Activated T-helper 9 cell treated with anti-CD3 and anti-CD28 coated beads, Interleukin-2, amount 50 U/mL, for 16 hours (primary cell): ENCODE measurements around the gene CFAP47.
"Not testable (repeated sequence)": the region's sequence is repeated elsewhere in the genome, so short reads cannot be mapped to it uniquely, and the experiment has no call there.

Experiments
- DNase-seq: peaks from one replicate; pipeline ENCODE4 v3.0.0-alpha.2; 2020; ENCODE audit warnings: low read depth

Gene CFAP47

DNA sequence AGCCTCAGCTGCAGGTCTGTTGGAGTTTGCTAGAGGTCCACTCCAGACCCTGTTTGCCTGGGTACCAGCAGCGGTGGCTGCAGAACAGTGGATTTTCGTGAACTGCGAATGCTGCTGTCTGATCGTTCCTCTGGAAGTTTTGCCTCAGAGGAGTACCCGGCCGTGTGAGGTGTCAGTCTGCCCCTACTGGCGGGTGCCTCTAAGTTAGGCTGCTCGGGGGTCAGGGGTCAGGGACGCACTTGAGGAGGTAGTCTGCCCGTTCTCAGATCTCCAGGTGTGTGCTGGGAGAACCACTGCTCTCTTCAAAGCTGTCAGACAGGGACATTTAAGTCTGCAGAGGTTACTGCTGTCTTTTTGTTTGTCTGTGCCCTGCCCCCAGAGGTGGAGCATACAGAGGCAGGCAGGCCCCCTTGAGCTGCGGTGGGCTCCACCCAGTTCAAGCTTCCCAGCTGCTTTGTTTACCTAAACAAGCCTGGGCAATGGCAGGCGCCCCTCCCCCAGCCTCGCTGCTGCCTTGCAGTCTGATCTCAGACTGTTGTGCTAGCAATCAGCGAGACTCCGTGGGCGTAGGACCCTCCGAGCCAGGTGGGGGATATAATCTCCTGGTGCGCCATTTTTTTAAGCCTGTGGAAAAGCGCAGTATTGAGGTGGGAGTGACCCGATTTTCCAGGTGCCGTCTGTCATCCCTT, 315.4 kb downstream of the CFAP47 start:
- not testable (repeated sequence) for DNase-seq

DNA sequence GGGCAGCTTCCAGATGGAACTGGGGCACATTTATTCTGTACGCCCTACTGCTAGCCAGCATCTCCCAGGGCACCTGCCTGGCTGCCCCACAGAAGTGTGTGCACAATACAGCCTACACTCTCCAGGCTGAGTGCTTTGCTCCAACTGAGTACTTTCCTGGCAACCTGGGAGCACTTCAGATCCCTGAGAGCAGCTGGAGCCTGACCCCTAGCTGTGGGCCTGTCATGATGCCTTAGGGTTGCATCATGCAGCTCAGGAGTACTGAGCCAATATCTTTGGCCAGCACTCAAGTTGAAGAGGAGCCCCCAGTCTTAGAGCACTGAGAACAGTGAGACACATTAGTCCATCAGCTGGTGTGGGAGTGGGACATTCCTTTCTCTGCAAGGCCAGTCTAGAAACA, 321.9 kb downstream of the CFAP47 start:
- no peak for DNase-seq

DNA sequence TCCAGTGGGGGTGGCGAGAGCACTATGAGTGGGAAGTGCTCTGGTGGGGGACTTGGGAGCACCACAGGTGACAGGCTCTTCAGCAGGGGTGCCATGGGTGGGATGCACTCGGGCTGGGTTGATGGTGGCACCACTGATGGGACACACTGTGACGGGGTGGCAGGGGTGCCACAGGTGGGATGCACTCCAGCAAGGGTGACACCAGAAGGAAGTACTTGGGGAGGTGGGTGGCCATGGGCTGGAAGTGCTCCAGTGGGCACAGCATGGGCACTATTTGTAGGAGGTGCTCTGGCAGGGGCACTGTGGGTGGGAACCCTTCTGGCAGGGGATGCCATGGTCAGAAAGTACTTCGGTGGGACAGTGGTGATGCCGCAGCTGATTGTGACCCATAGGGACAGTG, 346.6 kb downstream of the CFAP47 start:
- DNase-seq = no peak

DNA sequence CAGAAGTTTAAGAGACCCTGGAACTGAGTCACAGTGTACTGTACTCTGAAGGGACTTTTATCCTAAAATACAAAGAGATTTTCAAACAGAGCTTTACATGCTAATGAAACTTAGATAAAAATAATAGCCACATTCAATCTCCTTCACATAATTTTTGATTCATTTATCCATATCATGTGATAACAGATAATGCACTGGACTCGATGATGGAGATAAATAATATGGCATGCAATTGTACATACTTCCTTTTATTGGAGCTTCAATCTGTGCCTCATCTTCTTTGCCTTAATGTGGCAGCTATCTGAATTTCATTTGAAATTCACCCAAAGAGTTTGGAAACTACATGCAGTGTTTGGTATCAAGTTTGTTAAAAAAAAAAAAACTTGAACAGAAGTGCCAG, 390.6 kb downstream of the CFAP47 start:
- DNase-seq = no peak

DNA sequence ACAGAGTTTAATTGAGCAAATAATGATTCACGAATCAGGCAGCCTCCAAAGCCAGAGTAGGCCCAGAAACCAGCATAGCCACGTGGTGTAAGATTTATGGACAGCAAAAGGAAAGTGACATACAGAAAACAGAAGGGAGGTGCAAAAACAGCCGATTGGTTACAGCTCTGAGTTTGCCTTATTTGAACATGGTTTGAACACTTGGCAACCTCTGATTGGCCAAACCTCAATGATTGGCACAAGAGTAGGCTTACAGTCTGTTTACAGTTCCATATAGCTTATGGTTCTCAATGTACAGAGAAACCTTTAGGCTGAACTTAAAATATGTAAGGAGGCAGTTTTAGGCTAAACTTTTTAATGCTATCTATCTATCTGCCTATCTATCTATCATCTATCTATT, 394.8 kb downstream of the CFAP47 start:
- DNase-seq = no peak

DNA sequence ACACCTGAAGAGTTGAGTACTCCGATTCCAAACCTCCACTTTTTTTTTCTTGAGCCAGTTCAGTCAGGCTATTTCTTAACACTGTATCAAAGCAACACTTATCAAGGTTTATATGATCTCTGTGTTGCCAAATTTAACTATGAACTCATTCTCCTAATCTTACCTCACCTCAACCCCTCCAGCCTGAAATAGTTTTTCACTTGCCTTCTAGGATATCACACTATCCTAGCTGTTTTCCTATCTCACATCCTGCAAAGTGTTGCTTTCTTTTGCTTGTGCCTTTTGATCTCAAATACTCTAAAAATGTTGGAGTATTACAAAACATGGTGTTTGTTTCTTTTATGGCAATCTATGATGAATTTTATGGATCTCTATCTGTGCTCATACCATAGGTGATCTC, 415.0 kb downstream of the CFAP47 start:
- no peak for DNase-seq

DNA sequence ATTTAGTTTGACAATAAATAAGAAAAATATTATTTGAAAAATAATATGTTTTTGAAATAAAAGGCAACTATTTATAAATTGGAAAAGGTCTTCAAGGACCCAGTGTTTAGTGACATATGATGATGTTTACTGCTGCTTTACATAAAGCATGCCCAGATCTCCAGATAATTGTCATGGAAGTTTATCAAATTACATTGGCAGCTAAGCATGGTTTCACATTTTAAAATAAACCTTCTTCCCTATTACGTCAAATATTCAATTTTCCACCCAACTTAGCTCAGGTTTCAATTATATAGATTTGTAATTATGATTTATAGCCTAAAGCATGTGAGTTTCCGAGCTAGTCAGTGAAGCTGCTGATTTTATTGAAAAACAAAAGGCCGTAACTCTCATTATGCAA, 417.2 kb downstream of the CFAP47 start:
- DNase-seq = no peak

DNA sequence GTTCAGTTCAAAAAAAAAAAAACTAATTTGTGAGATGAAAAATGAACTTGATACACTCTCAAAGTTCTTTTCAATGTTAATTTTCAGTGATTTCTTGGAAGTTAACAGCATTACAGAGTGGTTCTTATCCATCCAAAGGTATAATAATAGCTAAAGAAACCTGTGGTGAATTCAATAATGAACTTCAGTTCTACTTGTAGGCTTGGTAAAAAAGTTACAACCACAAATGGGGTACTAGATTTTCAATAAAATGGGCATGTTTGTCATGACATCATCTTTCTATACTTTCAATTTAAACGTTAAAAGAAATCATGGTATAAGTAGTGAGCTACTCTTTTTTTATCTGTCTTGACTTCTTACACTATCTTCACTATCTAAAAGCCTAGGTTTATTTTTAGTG, 424.8 kb downstream of the CFAP47 start:
- no peak for DNase-seq

DNA sequence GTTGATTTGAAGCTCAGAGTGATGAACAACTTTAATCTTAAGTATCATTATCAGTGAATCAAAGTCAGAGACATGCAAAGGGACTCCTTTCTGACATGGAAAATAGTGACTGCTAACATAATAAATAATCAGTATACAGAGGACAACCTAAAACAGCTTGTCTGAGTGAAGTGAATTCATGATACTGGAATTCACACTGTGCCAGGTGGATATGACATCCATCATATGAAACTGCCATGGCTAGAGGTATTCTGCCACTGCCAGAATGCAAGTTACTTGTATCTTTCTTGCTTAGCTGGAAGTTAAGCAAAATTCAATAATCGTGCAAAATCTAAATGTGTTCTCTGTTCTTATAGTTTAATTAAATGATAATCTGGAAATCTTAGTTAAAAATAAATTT, 429.0 kb downstream of the CFAP47 start:
- no peak for DNase-seq

DNA sequence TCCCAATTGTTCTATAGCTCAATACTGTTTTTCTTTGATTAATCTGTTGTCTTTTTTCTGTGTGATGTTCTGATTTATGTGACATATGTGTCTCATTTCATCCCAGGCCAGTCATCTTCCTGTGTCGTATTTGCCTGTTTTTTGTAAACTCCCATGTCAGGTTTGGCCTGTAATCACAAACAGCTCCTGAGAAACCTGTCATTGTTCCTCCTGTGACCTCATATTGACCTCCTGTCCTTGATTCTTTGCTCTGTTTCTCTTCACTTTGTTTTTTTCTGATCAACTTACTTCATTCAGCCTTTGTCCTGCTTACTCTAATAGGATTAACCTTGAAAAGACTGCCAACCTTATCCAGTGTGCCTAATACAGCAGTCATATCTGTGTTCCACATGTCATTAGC, 438.3 kb downstream of the CFAP47 start:
- DNase-seq = no peak

DNA sequence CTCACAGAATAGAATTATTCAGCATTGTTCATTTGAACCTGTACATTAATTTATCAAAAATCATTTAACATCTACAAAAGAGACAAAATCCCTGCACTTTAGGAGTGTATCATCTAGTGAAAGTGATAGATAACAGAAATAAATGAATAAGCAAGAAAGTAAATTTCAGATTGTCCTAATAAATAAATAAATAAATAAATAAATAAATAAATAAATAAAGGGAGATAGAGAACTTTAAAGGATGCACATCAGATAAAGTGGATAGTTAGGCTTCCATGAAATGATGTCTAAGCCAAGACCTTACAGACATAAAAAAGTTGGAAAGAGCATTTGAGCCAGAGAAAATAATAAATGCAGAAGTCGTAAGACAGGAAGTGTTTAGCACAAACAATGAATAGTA, 444.7 kb downstream of the CFAP47 start:
- no peak for DNase-seq

DNA sequence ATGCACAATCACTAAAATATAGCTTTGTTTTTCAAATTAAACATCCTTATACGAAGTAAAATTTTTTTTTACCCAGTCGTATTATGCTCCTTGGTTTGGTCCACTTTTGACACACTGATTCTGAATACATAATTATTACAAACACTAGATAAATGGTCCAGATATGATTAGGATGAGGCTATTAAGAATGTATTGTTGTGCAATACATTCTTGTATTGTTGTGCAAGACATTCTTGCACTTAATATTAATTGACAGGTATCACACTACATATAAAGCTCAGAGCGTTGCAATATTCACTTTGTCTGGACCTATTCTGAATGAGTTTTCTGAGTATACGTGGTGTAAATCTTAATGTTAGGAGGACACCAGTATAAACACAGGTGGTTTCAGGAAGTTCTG, 464.0 kb downstream of the CFAP47 start:
- DNase-seq = no peak

DNA sequence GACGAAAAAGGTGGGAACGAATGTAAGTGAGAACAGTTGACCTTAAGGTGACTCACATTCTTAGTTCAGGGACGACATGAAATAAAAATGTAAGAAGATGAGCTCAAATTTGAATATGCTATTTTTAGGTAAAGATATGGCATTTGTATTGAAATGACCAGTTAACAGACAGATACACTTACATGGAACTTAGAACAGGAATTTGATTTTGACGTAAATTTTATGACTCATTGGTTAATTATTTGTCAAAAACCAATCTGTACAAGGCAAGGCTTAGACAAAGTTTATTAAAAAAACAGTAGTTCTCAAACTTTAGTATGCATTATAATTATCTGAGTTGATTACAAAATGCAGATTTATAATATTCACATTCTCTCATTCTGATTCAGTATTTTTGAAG, 469.4 kb downstream of the CFAP47 start:
- DNase-seq = no peak

DNA sequence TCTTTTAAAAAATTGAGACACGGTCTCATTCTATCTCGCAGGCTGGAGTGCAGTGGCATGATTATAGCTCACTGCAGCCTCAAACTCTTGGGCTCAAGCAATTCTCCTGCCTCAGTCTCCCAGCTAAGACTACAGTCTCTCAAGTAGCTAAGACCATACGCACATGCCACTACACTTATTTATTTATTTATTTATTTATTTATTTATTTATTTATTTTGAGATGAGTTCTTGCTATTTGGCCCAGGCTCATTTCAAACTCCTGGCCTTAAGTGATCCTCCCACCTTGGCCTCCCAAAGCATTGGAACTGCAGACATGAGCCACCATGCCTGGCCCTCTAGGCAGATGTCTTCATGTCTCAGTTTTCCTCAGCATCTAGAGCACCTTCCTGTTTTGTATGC, 482.2 kb downstream of the CFAP47 start:
- no peak for DNase-seq

DNA sequence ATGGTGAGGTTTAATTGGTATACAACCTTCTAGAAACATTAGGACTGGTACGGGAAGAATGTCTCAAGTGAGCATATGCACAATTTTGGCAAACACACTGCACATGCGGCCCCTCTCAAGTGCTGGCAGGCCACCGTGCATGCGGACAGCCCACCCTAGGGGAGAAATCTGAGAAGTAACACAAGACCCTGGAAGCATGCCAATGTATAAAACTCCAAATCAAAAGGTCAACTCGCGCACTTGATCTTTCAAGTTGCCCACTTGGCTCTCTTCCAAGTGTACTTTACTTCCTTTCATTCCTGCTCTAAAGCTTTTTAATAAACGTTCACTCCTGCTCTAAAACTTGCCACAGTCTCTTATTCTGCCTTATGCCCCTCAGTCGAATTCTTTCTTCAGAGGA, 488.3 kb downstream of the CFAP47 start:
- DNase-seq = no peak

DNA sequence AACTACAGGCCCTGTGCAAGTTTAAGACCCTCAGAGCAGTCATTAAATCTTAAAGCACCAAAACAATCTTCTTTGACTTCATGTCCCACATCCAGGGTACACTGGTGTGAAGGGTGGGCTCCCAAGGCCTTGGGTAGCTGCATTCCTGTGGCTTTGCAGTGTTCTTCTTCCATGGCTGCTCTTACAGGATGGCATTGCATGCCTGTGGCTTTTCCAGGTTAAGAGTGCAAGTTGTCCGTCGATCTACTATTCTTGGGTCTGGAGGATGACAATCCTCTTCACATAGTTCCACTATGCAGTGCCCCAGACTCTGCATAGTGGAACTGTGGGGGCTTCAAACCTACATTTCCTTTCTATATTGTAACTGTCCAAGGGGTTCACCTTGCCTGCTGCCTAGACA, 494.5 kb downstream of the CFAP47 start:
- no peak for DNase-seq

DNA sequence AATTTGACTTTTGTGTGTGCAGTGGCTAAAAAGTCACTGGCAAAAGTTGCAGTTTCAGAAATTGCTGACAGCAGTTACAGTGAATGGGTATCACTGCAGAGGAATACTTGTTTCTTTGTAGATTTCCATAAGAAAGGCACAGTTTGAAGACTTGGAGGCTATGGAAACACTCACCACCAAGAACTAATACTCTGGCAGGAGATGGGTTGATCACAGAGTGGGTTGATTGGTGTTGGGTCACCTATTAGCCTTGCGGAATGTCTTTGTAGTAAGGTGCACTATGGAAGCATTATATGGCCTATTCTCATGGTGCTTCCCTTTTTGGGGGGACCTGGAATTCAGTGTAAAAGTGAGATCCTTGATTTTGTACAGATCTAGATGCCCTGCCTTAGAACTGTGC, 502.8 kb downstream of the CFAP47 start:
- DNase-seq = no peak

DNA sequence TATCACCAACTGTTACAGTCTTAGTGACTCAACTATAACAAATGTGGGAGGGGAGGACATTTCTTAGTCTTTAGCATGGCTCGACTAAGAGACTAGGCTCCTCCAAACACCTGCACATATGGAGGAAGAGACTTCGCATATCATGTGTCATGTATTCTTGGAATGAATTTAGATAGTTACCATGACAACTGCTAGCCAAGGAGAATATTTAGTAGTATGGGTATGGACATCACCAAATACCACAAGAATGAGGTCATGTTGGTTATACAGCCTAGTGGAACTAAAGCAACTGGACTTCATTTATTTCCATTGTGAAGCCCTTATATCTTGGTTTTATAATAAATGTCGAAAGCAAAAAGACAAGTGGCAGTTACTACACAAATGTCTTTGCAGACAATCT, 512.3 kb downstream of the CFAP47 start:
- no peak for DNase-seq

DNA sequence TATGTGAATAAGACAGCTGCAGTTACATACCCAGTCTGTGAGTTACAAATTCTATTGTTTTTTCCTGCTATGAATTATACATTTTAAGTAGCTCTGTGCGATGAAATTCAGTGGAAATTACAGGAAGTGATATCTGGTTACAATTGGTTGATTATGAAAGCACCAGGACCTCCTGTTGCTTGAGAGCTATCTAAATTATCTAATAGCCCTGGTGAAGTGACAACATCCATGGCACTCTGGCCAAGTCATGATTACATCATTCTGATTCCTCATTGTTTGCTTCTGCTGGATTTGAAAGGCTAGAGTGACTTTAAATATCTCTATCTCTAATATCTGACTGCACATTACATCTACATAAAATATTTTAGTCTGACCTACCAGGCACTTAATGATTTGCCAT, 515.0 kb downstream of the CFAP47 start:
- DNase-seq = no peak
